GM18951 (cell line): ENCODE measurements around the gene SLC26A6.

Source experiments
- POLR2A ChIP-seq: IDR thresholded peaks from 4 replicates; pipeline ENCODE4 v1.6.1; 2011; ENCODE audit warnings: mild to moderate bottlenecking; ENCODE audit not compliant: insufficient read length, insufficient read depth; ENCODE audit errors: extremely low read depth
- in situ Hi-C: fragments of 300-500 bp; cut with MboI; formaldehyde crosslinking; loops from one replicate; pipeline ENCODE4 v1.12.0; 2022; ENCODE audit warnings: low sequenced_read_pairs, mixed read lengths, inconsistent platforms; ENCODE audit not compliant: unreplicated experiment

SLC26A6 gene

DNA sequence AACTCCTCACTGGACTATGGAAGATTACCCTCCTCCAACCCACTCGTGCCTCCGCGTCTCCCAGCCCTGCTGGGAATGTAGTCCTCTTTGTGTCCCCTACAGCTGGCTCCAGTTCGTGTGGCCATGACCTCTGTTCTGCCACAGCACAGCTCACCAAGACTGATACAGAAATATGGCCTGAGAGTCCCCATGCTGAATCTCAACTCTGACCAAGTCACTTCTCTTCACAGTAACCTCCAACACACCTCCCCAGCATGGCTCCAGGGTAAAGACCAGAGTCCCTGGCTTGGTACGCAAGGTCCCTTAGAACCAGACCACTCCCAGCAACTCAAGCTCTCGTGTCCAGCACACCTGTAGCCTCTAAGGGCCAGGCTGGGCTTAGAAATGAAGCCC, 37.9 kb downstream of the SLC26A6 start:
- TF ChIP-seq POLR2A, result no peak
- in situ Hi-C loops, result no loop called here

DNA sequence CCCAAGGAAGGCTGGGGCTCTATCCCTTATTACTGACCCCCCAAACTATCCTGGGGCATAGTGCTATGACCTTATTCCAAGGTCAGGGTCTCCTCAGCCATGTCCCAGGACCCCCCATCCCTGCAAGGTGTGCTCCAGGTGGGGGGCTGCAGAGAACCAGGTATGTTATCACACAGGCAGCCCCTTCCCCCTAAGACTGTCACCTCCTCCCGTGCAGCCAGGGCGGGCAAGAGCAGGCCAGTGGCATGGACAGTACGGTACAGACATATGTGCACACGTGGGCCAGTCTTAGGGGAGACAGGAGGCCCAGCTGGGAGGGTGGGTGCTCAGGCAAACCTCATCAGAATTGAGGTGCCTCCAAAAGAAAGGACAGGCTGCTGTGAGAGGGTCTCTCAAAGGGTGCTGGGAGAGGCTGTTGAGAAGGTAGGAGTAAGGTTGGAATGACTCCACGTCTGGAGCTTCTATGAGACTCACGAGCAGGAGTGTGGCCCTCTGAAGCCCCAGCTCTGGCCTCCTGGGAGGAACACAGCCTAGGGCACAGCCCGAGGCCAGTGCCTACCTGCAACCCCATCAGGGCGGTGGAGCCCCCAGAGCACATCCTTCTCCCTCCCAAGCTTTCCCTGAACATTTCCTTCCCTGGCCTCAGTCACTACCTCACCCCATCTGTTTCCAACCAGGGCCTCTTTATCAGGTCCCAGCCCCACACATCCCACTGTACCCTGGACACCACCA, 38.4 kb downstream of the SLC26A6 start:
- in situ Hi-C loops, result no loop called here
- TF ChIP-seq POLR2A, result no peak

DNA sequence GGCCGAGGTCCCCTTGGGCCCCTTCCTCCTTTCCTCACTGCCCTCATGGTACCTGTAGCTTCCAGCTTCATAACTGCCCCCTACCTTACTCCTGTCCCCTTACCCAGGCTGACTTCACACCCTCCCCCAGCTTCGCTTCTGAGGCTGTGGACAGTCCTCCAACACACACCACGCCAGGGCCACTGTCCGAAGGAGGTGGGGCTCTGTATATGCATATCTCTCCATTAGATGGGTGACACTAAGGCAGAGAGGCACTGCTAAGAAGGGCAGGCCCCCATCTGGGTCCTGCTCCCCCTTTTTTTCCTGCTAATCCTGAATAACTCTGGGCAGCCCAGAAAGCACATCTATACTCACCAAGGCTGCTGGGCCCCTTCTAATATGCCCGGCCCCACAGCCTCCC, 39.1 kb downstream of the SLC26A6 start:
- TF ChIP-seq POLR2A, result no peak
- in situ Hi-C loops, result no loop called here

DNA sequence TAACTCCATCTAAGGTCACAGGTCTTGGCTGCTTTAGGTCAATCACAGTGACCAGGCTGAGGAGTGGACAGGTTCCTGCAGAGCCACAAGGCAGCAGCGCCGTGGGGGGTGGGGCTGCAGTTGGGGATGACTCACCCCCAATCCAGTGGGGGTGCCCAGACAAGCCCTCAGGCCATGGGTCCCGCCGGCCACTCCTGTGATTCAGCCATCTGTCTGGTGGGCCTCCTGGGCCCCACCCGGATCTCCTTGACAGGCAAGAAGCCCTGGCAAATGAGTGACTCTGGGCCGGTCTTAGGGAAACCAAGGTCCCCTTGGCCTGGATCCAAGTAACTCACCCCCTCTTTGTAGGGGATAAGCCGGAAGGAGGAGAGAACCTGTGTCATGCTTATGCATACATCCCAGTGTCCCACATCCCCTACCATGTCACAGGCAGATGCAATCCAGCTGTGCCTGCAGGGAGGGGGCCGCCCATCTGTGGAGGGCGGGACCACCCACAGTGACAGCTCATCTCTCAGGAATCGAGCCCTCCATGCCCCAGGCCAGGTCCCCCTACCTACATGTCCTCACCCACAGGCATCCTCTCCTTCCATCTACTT, 39.6 kb downstream of the SLC26A6 start:
- no peak for TF ChIP-seq POLR2A
- in situ Hi-C loops, result no loop called here

DNA sequence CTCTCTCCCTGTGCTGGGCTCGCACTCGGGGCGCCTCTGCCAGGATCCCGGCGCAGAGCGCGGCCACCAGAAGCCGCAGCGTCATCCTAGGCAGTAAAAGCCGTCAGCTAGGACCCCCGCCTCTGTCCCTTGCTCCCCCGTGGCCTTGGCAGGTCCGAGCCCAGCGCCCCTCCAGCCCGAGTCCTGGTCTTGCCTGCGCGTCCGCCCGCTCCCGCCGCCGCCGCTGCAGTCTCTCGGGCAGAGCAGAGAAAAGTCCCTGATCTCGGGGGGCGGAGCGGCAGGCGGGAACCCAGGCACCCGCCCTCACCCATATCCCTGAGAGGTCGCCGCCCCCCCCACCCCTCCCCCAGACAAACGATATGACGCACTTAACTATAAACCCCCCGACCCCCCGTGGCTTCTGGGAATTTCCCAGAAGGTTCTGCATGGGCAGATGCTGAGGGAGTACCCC, 40.2 kb downstream of the SLC26A6 start, which contains the start of gene COL7A1:
Gene COL7A1, minus strand, starts transcription at position 255 of the 451 bp plus-strand sequence. Its CDS starts 170 bp downstream, at position 85.
- in situ Hi-C loops, result no loop called here
- no peak for TF ChIP-seq POLR2A

DNA sequence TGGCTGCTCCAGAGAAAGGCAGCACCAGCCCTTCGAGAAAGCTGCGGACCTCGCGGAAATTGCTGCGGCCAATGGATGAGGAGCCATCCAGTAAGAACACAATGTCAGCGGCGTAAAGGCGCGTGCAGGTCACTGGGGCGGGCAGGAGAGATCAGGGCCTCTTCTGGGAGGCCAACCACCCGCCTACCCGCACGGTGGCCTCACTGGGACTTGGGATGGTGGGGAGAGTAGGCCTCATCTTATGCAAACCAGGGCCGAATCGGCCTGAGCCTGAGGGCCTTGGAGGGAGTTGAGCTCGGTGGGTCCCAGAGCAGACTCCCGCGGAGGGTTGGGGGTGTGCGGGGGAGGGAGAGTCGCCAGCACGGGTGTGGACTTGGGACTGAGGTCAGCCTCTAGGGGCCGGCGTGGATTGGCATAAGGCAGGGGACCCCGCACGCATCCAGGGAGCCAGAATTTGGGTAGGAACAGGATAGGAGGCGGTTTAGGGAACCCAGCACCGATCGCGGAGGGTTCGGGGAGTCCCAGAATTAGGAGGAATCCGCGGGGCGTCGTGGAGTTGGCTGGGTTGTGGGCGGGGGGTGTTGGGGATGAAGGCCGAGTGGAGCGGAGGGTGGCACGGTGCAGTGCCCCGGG, 40.7 kb downstream of the SLC26A6 start:
- no peak for TF ChIP-seq POLR2A
- in situ Hi-C loops, result no loop called here

DNA sequence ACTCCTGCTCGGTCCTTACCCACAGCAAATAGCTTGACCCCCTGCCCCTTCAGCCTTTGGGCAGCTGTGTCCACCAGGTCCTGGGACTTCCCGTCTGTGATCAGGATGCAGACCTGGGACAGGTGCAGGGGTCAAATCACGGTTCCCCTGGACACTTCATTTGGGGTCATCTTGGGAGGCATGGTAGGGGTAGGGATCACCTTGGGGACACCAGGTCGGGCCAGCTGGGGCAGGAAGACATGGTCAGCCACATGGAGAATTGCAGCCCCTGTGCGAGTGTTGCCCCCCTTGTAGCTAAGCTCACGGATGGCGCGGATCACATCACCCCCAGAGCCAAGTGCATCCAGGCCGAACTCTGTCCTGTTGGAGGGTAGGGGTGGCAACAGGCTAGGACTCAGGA, 41.9 kb downstream of the SLC26A6 start:
- TF ChIP-seq POLR2A, result no peak
- in situ Hi-C loops, result no loop called here

DNA sequence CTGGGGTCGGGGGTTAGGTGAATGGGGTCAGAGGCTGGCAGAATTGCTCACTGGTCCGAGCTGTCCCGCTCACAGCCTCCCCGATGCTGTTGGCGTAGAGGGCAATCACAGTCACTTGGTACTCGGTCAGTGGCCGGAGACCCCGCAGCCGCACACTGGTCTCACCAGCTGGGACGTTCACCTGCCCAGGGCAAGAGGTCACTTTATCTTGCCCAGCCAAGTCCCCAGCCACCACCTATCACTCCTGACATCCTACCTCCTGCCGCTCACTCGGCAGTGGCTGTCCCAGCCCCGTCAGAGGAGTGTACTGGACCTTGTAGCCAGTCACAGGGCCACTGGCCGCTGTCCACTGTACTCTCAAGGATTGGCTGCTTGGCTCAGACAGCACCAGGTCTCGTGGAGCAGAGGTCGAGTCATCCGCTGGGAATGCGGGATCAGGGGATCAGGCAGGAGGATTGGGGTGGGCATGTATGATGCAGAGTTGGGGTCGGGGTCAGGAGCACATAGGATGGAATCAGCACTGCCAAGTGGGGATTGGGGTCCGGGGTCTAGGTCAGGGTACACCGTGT, 42.7 kb downstream of the SLC26A6 start:
- no peak for TF ChIP-seq POLR2A
- in situ Hi-C loops, result no loop called here

DNA sequence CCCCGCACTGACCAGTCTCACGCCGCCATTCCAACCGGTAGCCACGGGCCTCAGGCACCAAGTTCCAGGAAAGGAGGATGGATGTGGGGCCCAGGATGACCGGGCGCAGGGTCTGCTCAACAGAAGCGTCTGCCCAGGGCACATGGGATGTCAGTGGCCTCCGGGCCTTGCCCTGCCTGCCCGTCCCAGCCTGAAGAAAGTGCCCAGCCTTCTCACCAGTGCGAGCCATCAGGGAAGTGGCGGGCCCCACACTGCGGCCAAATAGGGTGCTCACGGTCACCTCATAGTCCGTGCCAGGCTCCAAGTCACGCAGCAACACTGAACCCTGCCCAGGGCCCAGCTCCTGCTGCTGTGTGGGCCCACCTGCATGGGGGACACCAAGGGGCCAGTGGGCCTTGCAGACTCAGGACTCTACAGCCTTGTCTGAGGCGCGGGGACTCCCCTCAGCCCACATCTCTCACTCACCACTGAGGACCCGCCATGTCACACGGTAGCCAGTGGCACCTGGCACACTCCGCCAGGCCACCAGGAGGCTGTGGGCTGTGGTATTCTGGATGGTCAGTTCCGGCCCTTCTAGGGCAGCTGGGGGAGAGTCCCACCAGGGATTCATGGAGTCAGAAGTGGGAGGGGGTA, 43.3 kb downstream of the SLC26A6 start:
- no peak for TF ChIP-seq POLR2A
- in situ Hi-C loops, result no loop called here

DNA sequence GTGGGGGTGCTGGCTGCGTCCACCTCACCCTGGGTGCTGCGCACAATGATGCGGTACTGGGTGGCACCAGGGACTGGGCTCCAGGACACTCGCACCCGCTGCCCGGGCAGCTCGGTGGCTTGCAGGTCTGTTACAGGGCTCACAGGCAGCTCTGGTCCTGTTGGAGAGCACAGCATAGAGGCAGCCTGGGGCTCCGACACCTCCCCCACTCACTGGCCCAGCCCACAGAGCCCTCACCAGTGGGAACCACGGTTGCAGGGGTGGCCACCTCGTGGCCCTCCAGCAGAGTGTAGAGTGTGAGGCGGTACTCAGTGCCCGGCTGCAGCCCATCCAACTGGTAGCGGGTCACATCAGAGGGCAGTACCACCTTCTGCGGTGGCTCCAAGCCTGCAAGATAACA, 43.8 kb downstream of the SLC26A6 start:
- in situ Hi-C loops, result no loop called here
- TF ChIP-seq POLR2A, result no peak

DNA sequence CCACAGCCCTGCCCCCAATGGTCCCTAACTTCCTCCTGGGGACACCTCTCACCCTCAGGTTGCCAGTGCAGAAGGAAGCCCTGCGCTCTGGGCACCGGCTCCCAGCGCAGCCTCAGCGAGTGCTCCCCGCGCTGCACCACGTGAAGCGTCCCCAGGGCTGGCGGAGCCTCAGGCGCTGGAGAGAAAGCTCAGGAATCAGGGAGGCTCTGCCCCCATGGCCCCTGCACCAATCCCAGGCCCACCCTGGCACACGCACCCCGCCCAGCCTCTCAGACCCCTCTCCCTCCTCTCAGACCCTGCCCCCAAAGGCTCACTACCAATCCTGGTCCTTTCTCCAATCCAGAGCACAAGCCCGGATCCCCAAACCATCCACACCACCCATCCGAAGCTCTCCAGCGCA, 47.0 kb downstream of the SLC26A6 start:
- TF ChIP-seq POLR2A, result no peak
- in situ Hi-C loops, result no loop called here

DNA sequence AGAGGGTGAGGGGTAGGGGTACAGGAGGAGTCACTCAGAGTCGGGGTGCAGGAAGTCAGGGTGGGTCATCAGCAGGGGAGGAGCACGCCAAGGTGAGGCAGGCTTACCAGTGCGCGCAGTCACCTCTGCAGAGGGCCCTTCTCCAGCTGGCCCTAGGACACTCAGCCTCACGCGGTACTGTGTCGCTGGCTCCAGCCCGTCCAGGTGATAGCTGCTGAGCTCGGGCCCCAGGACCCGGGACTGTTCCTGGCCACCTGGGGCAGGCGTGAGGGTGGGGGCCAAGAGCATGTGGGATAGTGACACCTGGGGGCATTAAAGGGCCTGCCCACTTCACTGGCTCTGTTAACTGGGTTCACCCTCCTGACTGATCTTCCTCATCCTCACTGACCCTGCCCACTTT, 47.6 kb downstream of the SLC26A6 start:
- in situ Hi-C loops, result no loop called here
- TF ChIP-seq POLR2A, result no peak

DNA sequence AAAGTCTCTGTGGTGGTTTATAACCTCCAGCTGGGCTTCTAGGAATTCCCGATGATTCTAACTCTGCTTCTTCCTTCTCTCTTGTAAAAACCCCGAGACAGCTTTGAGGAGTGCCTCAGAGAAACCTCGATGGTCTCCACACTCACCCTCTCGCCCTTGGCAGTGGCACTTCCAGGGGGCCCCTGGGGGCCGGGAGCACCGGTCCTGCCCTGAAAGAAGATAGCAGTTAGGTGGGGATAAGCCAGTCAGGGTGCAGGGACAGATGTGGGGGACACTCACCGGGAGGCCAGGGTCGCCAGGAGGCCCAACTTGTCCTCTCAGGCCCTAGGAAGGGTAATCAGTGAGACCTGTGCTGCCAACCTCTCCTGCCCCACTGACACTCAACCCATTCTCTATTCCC, 49.9 kb downstream of the SLC26A6 start:
- no peak for TF ChIP-seq POLR2A
- in situ Hi-C loops, result no loop called here
